Astrocyte of the cerebellum (primary cell): Measurements from ENCODE around the gene KCTD12.
A peak's percentile ranks its signal among the peaks of the same experiment; 100 is the strongest.
"Not testable (repeated sequence)": the region's sequence is repeated elsewhere in the genome, so short reads cannot be mapped to it uniquely, and the experiment has no call there.

ENCODE experiments used
- DNase-seq: peaks from one replicate; pipeline ENCODE4 v3.0.0-alpha.2; 2011; ENCODE audit warnings: low read depth
- H3K4me3 ChIP-seq: 2 replicates; pipeline ENCODE4 v1.5.1; 2011; ENCODE audit warnings: mild to moderate bottlenecking, low read depth, low read length, moderate library complexity
- CTCF ChIP-seq: IDR thresholded peaks from 2 replicates; pipeline ENCODE4 v1.5.1; 2012; ENCODE audit warnings: low read length, low read depth, moderate library complexity, mild to moderate bottlenecking; ENCODE audit errors: missing control alignments
- in situ Hi-C: cut with HindIII; loops from 2 replicates; pipeline ENCODE4 v1.10.0; 2017; ENCODE audit warnings: low sequenced_read_pairs

Gene KCTD12

GRCh38 chr13:76904507-76904906, 18.3 kb upstream of the KCTD12 start:
- TF ChIP-seq CTCF: no peak
- DNase-seq: no peak
- no peak overlapping the region for H3K4me3 ChIP-seq
- in situ Hi-C loops: loop anchor here (25.0 kb wide), 1 partner anchor 1042 kb away; no protein-coding TSS in a partner anchor

- peak; percentile 57 for DNase-seq
- TF ChIP-seq CTCF: peak; percentile 100
- no peak overlapping the region for H3K4me3 ChIP-seq
- in situ Hi-C loops: loop anchor here (25.0 kb wide), 1 partner anchor 1041 kb away; no protein-coding TSS in a partner anchor
Measured at GRCh38 chr13:76903544-76904162, 17.4 kb upstream of the KCTD12 start.

- in situ Hi-C loops, DNase-seq, H3K4me3 ChIP-seq: not testable (repeated sequence)
Measured at GRCh38 chr13:76899066-76899465, 12.9 kb upstream of the KCTD12 start.

- H3K4me3 ChIP-seq, DNase-seq, in situ Hi-C loops: not testable (repeated sequence)
Measured at GRCh38 chr13:76897171-76897570, 11.0 kb upstream of the KCTD12 start.

GRCh38 chr13:76894401-76895110, 8.4 kb upstream of the KCTD12 start:
- in situ Hi-C loops: no loop called here
- no peak overlapping the region for H3K4me3 ChIP-seq
- no peak for DNase-seq
- no peak for TF ChIP-seq CTCF

GRCh38 chr13:76892488-76892887, 6.3 kb upstream of the KCTD12 start:
- DNase-seq: no peak
- no peak overlapping the region for H3K4me3 ChIP-seq
- in situ Hi-C loops: no loop called here
- TF ChIP-seq CTCF: no peak

- H3K4me3 ChIP-seq: no peak overlapping the region
- no peak for TF ChIP-seq CTCF
- in situ Hi-C loops: no loop called here
- DNase-seq: no peak
Measured at GRCh38 chr13:76890021-76890420, 3.8 kb upstream of the KCTD12 start.
